H1 (cell line): ENCODE data around the gene MCF2L2. TPM values are rescaled to one million over a fixed set of nuclear protein-coding genes. Genes with fewer than 3 reads are reported as not detected.

Source experiments
- CTCF ChIA-PET: fragments of 300-600 bp; sonication (Branson Sonifier 250); formaldehyde crosslinking; loops from one replicate; lab custom pipeline; 2021; ENCODE audit not compliant: partially characterized antibody; lab: Charles Lee
- POLR2A ChIA-PET: fragments of 300-600 bp; sonication (Branson Sonifier 250); formaldehyde crosslinking; loops from one replicate; lab custom pipeline; 2021; ENCODE audit warnings: inconsistent platforms; ENCODE audit not compliant: partially characterized antibody; lab: Charles Lee
- DNase-seq, 2 experiments: peaks; one replicate each; pipeline versions ENCODE4 v3.0.0 to v3.0.0-alpha.2; 2010 to 2022; ENCODE audit warnings: low spot score in 2 of 2, low read depth in 1 of 2, mixed read lengths in 1 of 2
- FAIRE-seq: peaks from 2 replicates; lab custom pipeline; 2011; peaks lifted over from hg19 to GRCh38; lab: Jason Lieb, UNC
- H2AFZ ChIP-seq: 2 replicates; pipeline ENCODE4 v1.8.1; 2012; ENCODE audit warnings: low read length, inconsistent platforms
- H2AK5ac ChIP-seq: 2 replicates; pipeline ENCODE4 v1.6.1; 2013; ENCODE audit warnings: low read depth, low read length
- H2BK120ac ChIP-seq: replicated peaks from 2 replicates; pipeline ENCODE3; 2013; ENCODE audit warnings: low read depth, low read length, inconsistent platforms
- H2BK12ac ChIP-seq: 2 replicates; pipeline ENCODE4 v1.6.1; 2013; ENCODE audit warnings: low read depth, low read length
- H2BK15ac ChIP-seq: 2 replicates; pipeline ENCODE4 v1.6.1; 2013; ENCODE audit warnings: low read length
- H2BK20ac ChIP-seq: 2 replicates; pipeline ENCODE4 v1.6.1; 2013; ENCODE audit warnings: low read length
- H2BK5ac ChIP-seq: 2 replicates; pipeline ENCODE4 v1.6.1; 2013; ENCODE audit warnings: low read depth, low read length
- H3K14ac ChIP-seq: 2 replicates; pipeline ENCODE4 v1.6.1; 2013; ENCODE audit warnings: inconsistent platforms; ENCODE audit not compliant: insufficient read length
- H3K18ac ChIP-seq: 2 replicates; pipeline ENCODE4 v1.6.1; 2013; ENCODE audit warnings: low read length; ENCODE audit errors: extremely low read depth
- H3K23ac ChIP-seq: 2 replicates; pipeline ENCODE4 v1.6.1; 2013; ENCODE audit warnings: inconsistent platforms; ENCODE audit not compliant: insufficient read length
- H3K23me2 ChIP-seq: 2 replicates; pipeline ENCODE4 v1.6.1; 2013; ENCODE audit warnings: low read depth, low read length
- H3K27ac ChIP-seq: 2 replicates; pipeline ENCODE4 v1.6.1; 2011; ENCODE audit warnings: low read depth, low read length, inconsistent platforms
- H3K27me3 ChIP-seq, 4 experiments: replicated peaks in 1 of 4; 1 replicate in 1 of 4; 2 replicates in 3 of 4; pipeline versions ENCODE4 v1.6.1 to v1.8.1; 2011 to 2013; ENCODE audit warnings: low read length in 3 of 4, mild to moderate bottlenecking in 3 of 4, inconsistent platforms in 2 of 4, mixed read lengths in 2 of 4, moderate library complexity in 1 of 4; ENCODE audit not compliant: control insufficient read depth in 3 of 4, insufficient read depth in 3 of 4; ENCODE audit errors: extremely low read depth in 1 of 4
- H3K36me3 ChIP-seq, 4 experiments: 2 replicates each; pipeline versions ENCODE4 v1.6.1 to v1.8.1; 2011 to 2013; ENCODE audit warnings: mild to moderate bottlenecking in 4 of 4, low read length in 3 of 4, moderate library complexity in 2 of 4, control low read depth in 1 of 4, inconsistent platforms in 1 of 4; ENCODE audit not compliant: insufficient read depth in 4 of 4, control insufficient read depth in 2 of 4
- H3K4ac ChIP-seq: replicated peaks from 2 replicates; pipeline ENCODE3; 2013; ENCODE audit warnings: low read length, low read depth, mixed read lengths, inconsistent platforms; ENCODE audit not compliant: insufficient read length
- H3K4me1 ChIP-seq, 4 experiments: replicated peaks in 1 of 4; 1 replicate in 1 of 4; 2 replicates in 3 of 4; pipeline versions ENCODE4 v1.6.1 to v1.8.1; 2011 to 2013; ENCODE audit warnings: low read length in 3 of 4, inconsistent platforms in 2 of 4, mixed read lengths in 1 of 4; ENCODE audit not compliant: insufficient read depth in 4 of 4, control insufficient read depth in 3 of 4
- H3K4me2 ChIP-seq, 2 experiments: 2 replicates each; pipeline versions ENCODE4 v1.6.1 to v1.8.1; 2011 to 2013; ENCODE audit warnings: low read depth in 2 of 2, low read length in 2 of 2, control low read depth in 1 of 2, inconsistent platforms in 1 of 2, mild to moderate bottlenecking in 1 of 2; ENCODE audit not compliant: insufficient read depth in 1 of 2
- H3K4me3 ChIP-seq, 4 experiments: fragments of 200-600, 300-600 bp in 1 of 4; sonication (generic), shearing (Covaris generic), sonication (Bioruptor Twin) in 1 of 4; 2 replicates each; pipeline versions ENCODE4 v1.5.1 to v1.8.1; 2011 to 2016; ENCODE audit warnings: low read length in 4 of 4, low read depth in 3 of 4, control low read depth in 2 of 4, inconsistent platforms in 2 of 4, mild to moderate bottlenecking in 2 of 4, mixed read lengths in 1 of 4, moderate library complexity in 1 of 4; ENCODE audit not compliant: insufficient read depth in 2 of 4; ENCODE audit errors: extremely low read depth in 1 of 4
- H3K56ac ChIP-seq: replicated peaks from 2 replicates; pipeline ENCODE3; 2013; ENCODE audit warnings: low read depth, mild to moderate bottlenecking, mixed read lengths, low read length, inconsistent platforms; ENCODE audit not compliant: insufficient read length
- H3K79me1 ChIP-seq: 2 replicates; pipeline ENCODE4 v1.6.1; 2013; ENCODE audit warnings: low read depth, low read length, control low read depth
- H3K79me2 ChIP-seq, 2 experiments: 2 replicates each; pipeline versions ENCODE4 v1.6.1 to v1.8.1; 2012 to 2013; ENCODE audit warnings: low read length in 2 of 2, mild to moderate bottlenecking in 2 of 2, inconsistent platforms in 1 of 2; ENCODE audit not compliant: insufficient read depth in 2 of 2, control insufficient read depth in 1 of 2
- H3K9ac ChIP-seq, 4 experiments: replicated peaks in 1 of 4; 1 replicate in 1 of 4; 2 replicates in 3 of 4; pipeline versions ENCODE4 v1.6.1 to v1.8.1; 2011 to 2013; ENCODE audit warnings: low read depth in 3 of 4, low read length in 3 of 4, control low read depth in 2 of 4, mild to moderate bottlenecking in 2 of 4, moderate library complexity in 2 of 4, inconsistent platforms in 1 of 4; ENCODE audit errors: extremely low read depth in 1 of 4
- H3K9me3 ChIP-seq, 2 experiments: 2 replicates each; pipeline versions ENCODE4 v1.6.1 to v1.8.1; 2012 to 2013; ENCODE audit warnings: mild to moderate bottlenecking in 2 of 2, moderate library complexity in 2 of 2, control low read depth in 1 of 2, inconsistent platforms in 1 of 2, low read depth in 1 of 2, low read length in 1 of 2, mixed read lengths in 1 of 2; ENCODE audit not compliant: insufficient read depth in 2 of 2
- H4K20me1 ChIP-seq, 2 experiments: replicated peaks in 1 of 2; 2 replicates each; pipeline versions ENCODE3 to v1.8.1; 2011 to 2013; ENCODE audit warnings: inconsistent platforms in 2 of 2, low read length in 2 of 2, mild to moderate bottlenecking in 1 of 2; ENCODE audit not compliant: insufficient read depth in 2 of 2, control insufficient read depth in 1 of 2
- H4K5ac ChIP-seq: 2 replicates; pipeline ENCODE4 v1.6.1; 2013; ENCODE audit warnings: low read length, low read depth, mixed read lengths, inconsistent platforms; ENCODE audit not compliant: insufficient read length
- H4K8ac ChIP-seq: 2 replicates; pipeline ENCODE4 v1.8.0; 2013; ENCODE audit warnings: mild to moderate bottlenecking, moderate library complexity, low read length, inconsistent platforms; ENCODE audit not compliant: insufficient read depth; ENCODE audit errors: extremely low read depth
- H4K91ac ChIP-seq: replicated peaks from 2 replicates; pipeline ENCODE3; 2013; ENCODE audit warnings: low read length, mixed read lengths, inconsistent platforms; ENCODE audit not compliant: insufficient read length
- ASH2L ChIP-seq: fragments of 200-600, 300-600 bp; sonication (generic); IDR thresholded peaks from one replicate; pipeline ENCODE4 v1.7.1; 2017; ENCODE audit warnings: low read length
- PHF8 ChIP-seq: fragments of 200-600 bp; sonication (generic); conservative IDR thresholded peaks from 2 replicates; pipeline ENCODE4 v1.7.1; 2012; ENCODE audit warnings: low read depth, mild to moderate bottlenecking, inconsistent platforms, low read length, moderate library complexity
- RBBP5 ChIP-seq: IDR thresholded peaks from 2 replicates; pipeline ENCODE4 v1.7.1; 2012; ENCODE audit warnings: low read depth, mild to moderate bottlenecking, inconsistent platforms, low read length, moderate library complexity, borderline replicate concordance
- TBP ChIP-seq: IDR thresholded peaks from 2 replicates; pipeline ENCODE4 v1.6.1; 2011; ENCODE audit warnings: low read depth, low read length, improper control_type of control experiment
- WGBS, 2 experiments: shearing (Covaris generic) in 1 of 2; methylation state at CpG; one replicate each; pipeline versions ENCODE4 v1.1.6 to v1.1.7; 2013 to 2015; ENCODE audit warnings: low lambda C conversion rate in 2 of 2, mixed read lengths in 2 of 2, inconsistent platforms in 1 of 2, low coverage in 1 of 2, missing lambda C conversion rate in 1 of 2; ENCODE audit not compliant: insufficient replicate concordance in 2 of 2, insufficient coverage in 1 of 2, insufficient read length in 1 of 2; ENCODE audit errors: extremely low coverage in 1 of 2, missing lambda C conversion rate in 1 of 2; 5-methylcytosine and 5-hydroxymethylcytosine counted together
- polyA plus RNA-seq, 7 experiments: library from polyadenylated mRNA; depleted of rRNA in 3 of 7; stranded (reverse) in 5 of 7; unstranded in 2 of 7; fragments of >200 nt in 5 of 7; fragments of 200-250 nt in 2 of 7; gene quantifications; 1 replicate in 5 of 7; 2 replicates in 1 of 7; 4 replicates in 1 of 7; pipeline versions ENCODE4 v1.2.1 to v1.2.3, GENCODE V29; 2011 to 2013; ENCODE audit warnings: missing spikeins in 2 of 7, mixed read lengths in 2 of 7
- total RNA-seq: library from RNA; stranded (reverse); fragmentation: NEBNext Ultra II Directional; extraction: Animal tissue kit (Norgen Biotek cat#: 25700); gene quantifications from 2 replicates; pipeline ENCODE4 v1.2.1, GENCODE V29; 2021
- TF ChIP-seq, protein P1 (sequence below): IDR thresholded peaks from 2 replicates; pipeline ENCODE4 v1.6.1; 2012; ENCODE audit warnings: inconsistent platforms

MCF2L2 gene
- total and polyA plus RNA-seq, 2 of the 8 experiments (the other 6 are each of a cell fraction or from before 2014, with no cell fraction given) = 4.1 to 13.7 TPM

DNA sequence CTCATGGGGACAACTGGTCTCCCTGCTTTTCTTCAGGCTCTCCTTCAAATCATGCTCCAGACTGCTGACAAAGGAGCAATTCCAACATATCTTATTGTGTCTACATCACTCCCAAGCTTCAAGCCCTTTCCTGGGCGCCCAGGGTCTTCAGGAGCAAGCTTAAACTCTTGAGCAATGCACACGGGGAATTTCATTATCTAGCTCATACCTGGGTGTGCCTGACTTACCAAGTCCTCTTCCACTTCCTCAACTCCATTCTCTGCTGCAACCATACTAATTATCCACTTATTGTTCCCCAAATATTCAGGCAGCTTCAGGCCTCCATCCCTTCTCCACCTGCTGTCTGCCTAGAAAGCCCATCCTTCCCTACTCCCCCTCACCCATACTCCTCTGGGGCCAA, 124.7 kb downstream of the MCF2L2 start:
- WGBS, 2 experiments = 90% methylated on average over 2 of the region's 2 CpGs; no CpG with 5 or more reads in 1 of the 2 experiments
- Histone ChIP-seq H2BK20ac (no peak overlapping the region), H3K18ac (no peak overlapping the region)

More for the DNA sequence above, 124.7 kb downstream of the MCF2L2 start:
- H3K27ac ChIP-seq = no peak overlapping the region
- no peaks in the 10 kb centered on the region for H3K23me2 ChIP-seq
- no peak overlapping the region for H4K91ac ChIP-seq
- H3K4me3 ChIP-seq = no peak overlapping the region
- H3K14ac ChIP-seq = no peak overlapping the region
- FAIRE-seq = no peak
- H3K4ac ChIP-seq = no peak overlapping the region
- no peaks in the 10 kb centered on the region for H3K9me3 ChIP-seq
- H2AFZ ChIP-seq = no peak overlapping the region
- DNase-seq = no peak
- H4K8ac ChIP-seq = no peak overlapping the region
- no peaks in the 10 kb centered on the region; the same call in 1 of the 2 replicates for H3K79me1 ChIP-seq
- no peaks in the 10 kb centered on the region for H3K27me3 ChIP-seq
- no peak overlapping the region for H3K23ac ChIP-seq
- no peak overlapping the region for H4K5ac ChIP-seq
- no peaks in the 10 kb centered on the region for H3K79me2 ChIP-seq
- no peak overlapping the region for H2BK120ac ChIP-seq
- H3K9ac ChIP-seq = no peak overlapping the region
- POLR2A ChIA-PET = interaction anchor here (0.9 kb wide), 1 partner anchor 38 kb away, joined by 3 read pairs; no protein-coding TSS in a partner anchor
- H3K56ac ChIP-seq = no peak overlapping the region
- peaks cover 0 to under 1% (median 0%) of the 10 kb centered on the region in 4 experiments; a peak in 2 of 8 replicates for H3K36me3 ChIP-seq
- CTCF ChIA-PET = interaction anchor here (0.6 to 1.8 kb wide), 3 partner anchors 25 to 188 kb away, joined by 3 to 5 read pairs (median 3); no protein-coding TSS in a partner anchor
- no peaks in the 10 kb centered on the region for H4K20me1 ChIP-seq
- no peak overlapping the region for H2AK5ac ChIP-seq
- no peak overlapping the region for H2BK15ac ChIP-seq
- peaks cover 0 to 4% (median 2%) of the 10 kb centered on the region in 4 experiments; a peak in 4 of 7 replicates for H3K4me1 ChIP-seq
- H2BK12ac ChIP-seq = no peak overlapping the region
- H3K4me2 ChIP-seq = no peak overlapping the region
- H2BK5ac ChIP-seq = no peak overlapping the region
- TF ChIP-seq ASH2L (no peak), PHF8 (no peak), TBP (no peak), RBBP5 (no peak)
- TF ChIP-seq, protein P1, sequence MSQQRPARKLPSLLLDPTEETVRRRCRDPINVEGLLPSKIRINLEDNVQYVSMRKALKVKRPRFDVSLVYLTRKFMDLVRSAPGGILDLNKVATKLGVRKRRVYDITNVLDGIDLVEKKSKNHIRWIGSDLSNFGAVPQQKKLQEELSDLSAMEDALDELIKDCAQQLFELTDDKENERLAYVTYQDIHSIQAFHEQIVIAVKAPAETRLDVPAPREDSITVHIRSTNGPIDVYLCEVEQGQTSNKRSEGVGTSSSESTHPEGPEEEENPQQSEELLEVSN = no peak
